Gastrocnemius medialis (tissue), 4 donors: Measurements from ENCODE around the gene DNAJC25.

Experiments
- POLR2A ChIP-seq, 2 donors: fragments of 450-650 bp; IDR thresholded peaks; one replicate each; pipeline ENCODE4 v1.6.1; 2017; ENCODE audit warnings: antibody characterized with exemption in 2 of 2, mild to moderate bottlenecking in 2 of 2, moderate library complexity in 2 of 2
- TF ChIP-seq, protein P1 (sequence below), 5 experiments: fragments of 450-650 bp in 3 of 5; fragments of 200-600 bp in 2 of 5; sonication (generic) in 2 of 5; IDR thresholded peaks in 4 of 5; conservative IDR thresholded peaks in 1 of 5; 1 replicate in 4 of 5; 2 replicates in 1 of 5; pipeline ENCODE4 v1.5.1; 2016 to 2019; ENCODE audit warnings: antibody characterized with exemption in 5 of 5, mild to moderate bottlenecking in 3 of 5, moderate library complexity in 3 of 5

DNA sequence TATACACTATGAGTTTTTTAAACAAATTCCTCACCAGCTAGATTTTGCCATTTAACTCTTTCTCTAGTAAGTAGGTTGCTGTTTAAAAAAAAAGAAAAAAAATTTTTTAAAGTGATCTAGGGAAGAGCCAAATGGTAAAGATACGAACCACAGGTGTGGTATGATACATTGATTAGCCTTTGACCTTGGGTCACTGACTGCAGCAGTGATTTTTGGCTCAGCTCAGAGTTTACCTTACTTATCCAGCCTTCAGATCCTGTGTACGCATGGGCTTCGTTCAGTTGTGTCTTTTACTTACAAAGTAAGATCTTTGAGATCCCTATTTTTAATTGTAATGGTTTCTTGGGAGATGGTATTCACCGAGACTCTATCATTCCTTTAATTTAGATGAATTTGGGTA, 17.9 kb downstream of the DNAJC25 start:
- TF ChIP-seq, protein P1, sequence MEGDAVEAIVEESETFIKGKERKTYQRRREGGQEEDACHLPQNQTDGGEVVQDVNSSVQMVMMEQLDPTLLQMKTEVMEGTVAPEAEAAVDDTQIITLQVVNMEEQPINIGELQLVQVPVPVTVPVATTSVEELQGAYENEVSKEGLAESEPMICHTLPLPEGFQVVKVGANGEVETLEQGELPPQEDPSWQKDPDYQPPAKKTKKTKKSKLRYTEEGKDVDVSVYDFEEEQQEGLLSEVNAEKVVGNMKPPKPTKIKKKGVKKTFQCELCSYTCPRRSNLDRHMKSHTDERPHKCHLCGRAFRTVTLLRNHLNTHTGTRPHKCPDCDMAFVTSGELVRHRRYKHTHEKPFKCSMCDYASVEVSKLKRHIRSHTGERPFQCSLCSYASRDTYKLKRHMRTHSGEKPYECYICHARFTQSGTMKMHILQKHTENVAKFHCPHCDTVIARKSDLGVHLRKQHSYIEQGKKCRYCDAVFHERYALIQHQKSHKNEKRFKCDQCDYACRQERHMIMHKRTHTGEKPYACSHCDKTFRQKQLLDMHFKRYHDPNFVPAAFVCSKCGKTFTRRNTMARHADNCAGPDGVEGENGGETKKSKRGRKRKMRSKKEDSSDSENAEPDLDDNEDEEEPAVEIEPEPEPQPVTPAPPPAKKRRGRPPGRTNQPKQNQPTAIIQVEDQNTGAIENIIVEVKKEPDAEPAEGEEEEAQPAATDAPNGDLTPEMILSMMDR (IDR thresholded peaks at IDR 0.05 in 4 of 5, conservative IDR thresholded peaks at IDR 0.05 in 1 of 5): no peak
- no peak for TF ChIP-seq POLR2A (IDR thresholded peaks at IDR 0.05)
